ENCODE measurements around the gene CADM1.

CADM1 gene

DNA sequence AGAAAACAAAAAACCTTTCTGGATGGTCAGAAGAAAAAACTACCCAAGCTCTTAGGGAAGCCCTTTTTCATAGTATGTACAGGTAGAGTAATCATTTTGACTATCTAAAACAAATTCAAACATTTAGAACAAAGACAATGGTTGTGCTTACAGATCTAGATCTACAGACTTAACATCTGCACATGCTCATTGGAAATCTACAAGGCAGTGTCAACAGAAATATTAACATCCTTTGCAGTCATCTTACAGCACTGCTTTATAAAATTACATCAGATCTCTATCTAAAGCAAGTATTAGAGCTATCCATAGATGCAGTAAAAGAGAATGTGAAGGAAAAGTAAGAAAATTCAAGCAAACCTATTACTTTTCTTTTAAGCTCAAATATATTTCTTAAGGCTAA is 110.3 kb downstream of the CADM1 start:
- no peak for DNase-seq

DNA sequence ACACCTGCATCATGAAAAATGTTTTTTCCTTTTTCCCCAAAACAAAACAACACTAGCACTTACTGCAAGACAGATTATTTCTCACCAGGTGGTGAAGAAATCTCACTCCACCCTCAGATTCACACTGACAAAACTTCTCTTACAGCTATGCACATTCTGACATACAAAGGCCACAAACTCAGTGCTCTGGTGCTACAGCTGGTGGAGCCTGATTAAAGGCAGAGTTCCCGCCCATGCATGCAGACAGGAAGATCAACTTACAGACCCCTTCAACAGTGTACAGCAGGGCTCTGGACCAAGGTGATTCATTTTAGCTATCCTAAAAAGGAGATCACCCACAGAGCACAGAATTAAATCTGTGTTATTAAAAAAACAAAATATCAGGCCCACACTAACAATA is 112.6 kb downstream of the CADM1 start:
- DNase-seq: no peak

DNA sequence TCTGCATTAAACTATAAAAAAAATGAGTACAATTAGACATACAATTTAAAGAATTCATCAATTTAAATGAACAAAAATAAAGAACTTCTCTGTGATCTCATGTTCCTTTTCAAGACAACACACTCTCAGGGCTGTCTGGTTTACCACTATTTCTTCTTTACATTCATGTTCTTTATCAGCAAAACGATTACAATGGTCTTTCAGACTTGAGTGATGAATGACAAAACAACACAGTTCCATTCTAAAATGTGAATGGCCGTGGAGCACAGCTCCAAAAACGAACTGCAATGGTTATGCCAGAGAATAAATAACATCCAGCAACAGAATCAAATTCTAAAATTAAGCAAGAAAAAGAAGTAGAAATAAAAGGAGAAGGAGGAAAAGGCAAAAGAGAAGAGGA is 113.1 kb downstream of the CADM1 start:
- DNase-seq: no peak

DNA sequence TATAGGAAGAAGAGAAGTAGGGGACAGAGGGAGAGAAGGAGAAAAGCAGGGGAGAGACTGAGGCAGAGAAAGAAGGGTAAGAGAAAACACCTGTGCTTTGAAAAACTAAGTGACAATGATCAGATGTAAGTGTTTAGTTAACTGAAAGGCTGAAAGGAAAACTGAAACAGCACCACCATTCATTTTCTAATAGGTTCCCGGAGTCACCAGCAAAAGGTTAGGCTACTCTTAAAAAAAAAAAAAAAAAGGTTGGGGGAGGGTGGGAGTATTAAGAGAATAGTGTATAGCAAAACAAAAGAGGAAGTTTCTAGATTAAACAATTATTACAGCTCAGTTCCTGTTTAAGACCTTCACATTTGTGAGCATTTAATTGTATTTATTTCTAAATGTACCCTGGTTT is 113.8 kb downstream of the CADM1 start:
- no peak for DNase-seq

DNA sequence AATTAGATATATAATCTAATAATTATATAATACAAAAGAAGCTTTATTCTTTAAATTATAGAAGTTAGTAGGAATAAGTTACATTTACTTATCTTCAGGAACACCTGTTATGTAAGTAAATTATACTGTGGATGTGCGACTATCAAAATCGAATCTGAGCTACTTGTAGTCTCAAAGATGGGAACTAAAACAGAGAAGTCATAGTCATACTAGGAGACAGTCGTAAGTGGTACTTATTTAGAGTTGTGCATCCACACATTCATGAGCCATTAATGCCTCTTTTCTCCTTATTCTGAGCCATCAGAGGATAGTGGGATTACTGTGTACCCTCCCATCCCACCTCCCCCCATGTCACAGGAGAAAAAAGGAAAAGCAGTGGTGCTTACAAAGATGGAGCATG is 114.4 kb downstream of the CADM1 start:
- no peak for DNase-seq

DNA sequence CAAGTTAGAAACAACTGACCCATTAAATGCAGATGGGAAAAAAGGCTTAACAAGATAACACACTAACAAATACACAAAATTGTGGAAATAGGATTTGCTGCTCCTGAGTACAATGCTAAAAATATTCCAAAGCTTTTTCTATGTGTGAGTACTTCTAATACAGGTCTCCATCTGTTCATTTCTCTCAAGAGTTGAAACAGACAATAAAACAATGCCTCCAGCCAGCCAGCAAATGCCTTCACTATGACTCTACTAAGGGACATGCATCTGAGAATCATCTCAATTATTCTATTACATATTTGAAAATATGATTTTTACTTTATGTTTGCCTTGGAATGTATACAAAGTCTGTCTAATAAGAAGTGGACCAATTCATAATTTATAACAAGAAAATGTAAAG is 119.0 kb downstream of the CADM1 start:
- no peak for DNase-seq

DNA sequence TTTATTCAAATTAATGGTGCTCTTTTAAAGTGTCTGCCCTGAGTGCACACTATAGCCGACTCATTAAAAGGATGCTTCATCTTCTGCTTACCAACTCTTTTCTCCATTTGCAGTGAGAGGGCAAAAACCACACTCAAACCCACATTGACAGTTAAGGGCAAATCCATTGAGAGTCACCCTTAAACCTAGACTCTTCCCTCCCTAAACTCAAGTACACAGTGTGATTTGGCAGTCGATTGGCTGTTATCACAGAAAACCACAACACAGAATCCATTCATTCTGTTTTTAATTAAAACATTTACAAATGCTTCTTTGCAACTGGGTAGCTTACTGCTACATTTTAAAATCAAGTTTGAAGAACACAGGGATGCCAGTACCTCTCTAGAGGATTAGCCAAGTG is 120.0 kb downstream of the CADM1 start:
- DNase-seq: no peak

DNA sequence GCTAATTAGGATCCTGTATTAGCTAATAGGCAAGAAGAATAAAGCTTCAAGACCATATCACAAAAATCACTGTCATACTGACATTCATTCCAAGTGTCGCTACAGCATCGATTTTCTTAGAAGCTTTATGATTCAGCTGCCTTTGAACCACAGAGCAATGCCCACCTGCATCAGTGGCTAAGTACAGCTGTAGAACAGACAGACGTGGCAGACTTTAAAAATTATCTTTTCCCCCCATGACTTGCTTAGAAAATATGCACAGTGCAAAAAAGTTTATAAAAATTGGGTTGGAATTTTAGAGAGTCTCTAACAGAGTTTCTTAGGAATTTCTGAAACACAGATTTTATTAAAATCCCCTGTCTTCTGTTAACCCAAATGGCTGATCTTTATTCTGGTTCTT is 120.8 kb downstream of the CADM1 start:
- no peak for DNase-seq

DNA sequence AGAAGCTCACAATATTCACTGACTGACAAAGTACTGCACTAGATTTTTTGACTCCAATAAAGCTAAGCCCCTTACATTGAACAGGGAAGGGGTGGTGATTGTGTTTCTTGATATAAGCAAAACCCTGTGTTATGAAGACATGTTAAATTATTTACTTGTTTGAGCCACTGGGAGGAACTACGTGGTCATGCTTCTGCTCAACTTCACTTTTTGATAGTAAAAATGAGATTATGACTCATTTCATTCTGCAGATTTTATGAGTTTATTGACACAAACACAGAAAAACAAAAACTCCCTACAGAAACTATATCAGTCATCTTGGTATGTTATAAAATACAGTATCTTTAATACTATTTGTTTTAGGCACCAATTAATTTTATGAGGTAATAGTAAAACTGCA is 124.7 kb downstream of the CADM1 start:
- no peak for DNase-seq

DNA sequence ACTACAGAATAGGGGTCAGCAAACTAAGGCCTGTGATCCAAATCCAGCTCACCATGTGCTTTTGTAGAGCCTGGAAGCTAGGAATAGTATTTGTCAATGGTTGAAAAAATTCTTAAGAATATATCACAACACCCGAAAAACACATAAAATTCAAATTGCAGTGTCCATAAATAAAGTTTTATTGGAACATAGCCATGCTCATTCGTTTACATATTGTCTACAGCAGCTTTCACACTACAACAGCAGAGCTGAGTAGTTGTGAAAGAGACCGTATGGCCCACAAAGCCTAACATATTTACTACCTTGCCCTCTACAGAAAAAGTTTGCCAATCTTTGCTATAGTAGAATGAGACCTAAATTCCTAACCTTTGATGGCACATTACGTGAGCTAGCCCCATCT is 125.7 kb downstream of the CADM1 start:
- DNase-seq: no peak

DNA sequence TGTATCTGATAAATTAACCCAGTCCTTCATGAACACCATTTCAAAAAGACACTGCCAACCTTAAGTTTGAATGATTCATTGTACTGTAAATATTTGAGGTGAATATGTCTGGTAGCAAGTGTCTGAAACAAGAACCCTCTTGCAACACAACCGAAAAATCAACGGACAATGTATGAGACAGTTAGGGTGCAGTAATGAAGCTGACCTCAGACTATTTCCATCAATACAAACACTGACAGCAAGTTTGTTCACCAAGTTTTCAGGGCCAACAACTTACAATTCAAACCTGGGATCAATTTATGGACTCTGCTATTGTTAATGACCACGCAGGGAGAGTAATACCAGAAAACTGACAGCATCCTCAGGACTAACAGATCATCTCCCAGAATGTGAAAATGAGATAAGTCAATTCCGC is 126.3 kb downstream of the CADM1 start:
- no peak for DNase-seq

DNA sequence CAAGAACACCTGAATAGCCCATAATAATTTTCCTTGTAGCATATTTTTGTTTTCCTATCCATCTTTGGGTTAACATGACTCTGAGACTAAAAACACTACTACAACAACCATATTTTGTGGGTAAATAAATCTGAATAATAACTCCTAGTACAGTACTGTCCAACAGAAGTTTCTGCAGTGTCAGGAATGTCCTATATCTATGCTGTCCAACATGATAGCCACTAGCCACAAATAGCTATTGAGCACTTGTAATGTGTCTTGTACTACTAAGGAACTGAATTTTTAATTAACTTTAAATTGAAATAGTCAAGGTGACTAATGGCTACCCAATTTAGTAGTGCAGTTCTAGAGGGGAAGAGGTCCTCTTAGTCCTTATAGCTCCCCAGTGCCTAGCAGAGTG is 135.6 kb downstream of the CADM1 start:
- no peak for DNase-seq

DNA sequence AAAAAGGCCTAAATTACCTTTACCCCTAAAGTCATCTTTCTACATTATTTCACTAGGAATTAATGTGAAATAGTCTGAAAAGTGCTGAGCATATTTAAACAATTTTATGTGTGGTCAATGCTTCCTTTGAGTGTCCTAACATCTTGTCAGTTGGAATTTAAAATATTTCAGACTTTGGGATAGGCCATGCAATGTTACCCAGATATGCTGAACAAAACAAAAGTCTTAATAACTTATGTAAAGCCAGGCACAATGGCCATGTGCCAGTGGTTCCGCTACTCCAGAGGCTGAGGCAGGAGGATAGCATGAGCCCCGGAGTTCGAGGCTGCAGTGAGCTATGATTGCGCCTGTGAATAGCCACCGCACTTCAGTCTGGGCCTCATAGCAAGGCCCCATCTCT is 137.4 kb downstream of the CADM1 start:
- no peak for DNase-seq

DNA sequence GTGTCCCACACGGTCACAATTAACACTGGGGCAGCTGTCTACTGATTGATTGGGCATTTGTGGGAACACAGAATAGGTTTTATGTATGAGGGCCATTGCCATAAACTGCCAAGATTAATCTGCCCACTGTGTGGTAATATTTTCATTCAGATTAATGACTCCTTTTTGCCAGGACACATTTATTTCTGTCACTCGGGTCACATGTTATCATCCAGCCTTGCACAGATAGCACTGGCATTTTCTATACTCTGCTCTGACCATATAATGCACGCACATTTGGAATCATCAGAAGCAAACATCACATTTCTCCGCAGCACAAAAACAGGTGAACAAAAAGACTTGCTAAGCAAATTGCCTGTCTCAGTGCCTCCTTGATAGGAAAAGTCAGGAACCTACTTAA is 138.3 kb downstream of the CADM1 start:
- DNase-seq: no peak

DNA sequence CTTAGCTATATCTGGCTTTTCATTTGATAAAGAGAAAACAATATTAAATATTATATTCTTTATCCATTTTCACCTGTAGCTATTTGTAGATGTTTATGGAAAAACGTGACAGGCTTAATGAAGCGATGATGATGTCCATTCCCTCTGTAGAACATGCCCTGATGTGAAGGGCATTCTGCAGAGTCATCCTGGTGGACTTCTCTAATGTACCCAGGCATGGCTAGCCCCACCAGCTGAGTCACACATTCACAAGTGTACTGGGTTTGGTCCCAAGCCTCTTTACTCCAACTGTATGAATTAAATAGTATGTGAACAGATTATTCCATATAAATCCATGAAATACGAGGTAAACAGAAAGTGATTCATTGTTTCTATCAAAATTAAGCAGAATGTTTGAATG is 139.3 kb downstream of the CADM1 start:
- DNase-seq: no peak

DNA sequence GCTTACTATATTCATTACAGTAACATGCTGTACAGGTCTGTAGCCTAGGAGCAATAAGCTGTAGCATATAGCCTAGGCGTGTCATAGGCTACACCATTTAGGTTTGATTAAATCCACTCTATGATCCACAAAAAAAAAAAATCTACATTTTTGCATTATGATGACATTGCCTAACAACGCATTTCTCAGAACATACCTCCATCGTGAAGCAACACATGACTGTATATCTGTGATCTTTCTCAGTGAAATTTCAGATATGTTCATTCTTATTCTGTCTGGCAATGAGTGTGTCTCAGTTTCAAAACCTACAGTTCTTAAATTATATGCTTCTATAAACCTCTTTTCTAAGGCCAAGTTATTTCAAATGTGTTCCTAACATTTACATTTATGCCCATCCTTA is 140.3 kb downstream of the CADM1 start:
- DNase-seq: no peak

DNA sequence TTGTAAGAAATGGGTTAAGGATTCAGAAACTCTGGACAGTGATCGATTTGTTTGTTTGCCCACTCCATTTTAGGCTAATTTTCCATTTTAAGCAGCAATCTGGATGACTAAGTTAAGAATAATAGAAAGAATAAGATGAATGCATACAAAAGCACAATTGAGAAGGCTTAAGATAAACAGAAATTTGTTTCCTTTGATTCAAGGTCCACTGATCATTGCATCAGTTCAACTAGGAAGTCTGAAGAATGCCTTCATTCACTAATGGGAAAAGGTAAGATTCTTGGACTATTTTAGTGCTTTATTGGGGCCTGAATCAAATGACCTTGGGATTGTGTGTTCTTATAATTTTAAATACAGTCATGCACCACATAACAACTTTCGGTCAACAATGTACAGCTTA is 140.8 kb downstream of the CADM1 start:
- no peak for DNase-seq

DNA sequence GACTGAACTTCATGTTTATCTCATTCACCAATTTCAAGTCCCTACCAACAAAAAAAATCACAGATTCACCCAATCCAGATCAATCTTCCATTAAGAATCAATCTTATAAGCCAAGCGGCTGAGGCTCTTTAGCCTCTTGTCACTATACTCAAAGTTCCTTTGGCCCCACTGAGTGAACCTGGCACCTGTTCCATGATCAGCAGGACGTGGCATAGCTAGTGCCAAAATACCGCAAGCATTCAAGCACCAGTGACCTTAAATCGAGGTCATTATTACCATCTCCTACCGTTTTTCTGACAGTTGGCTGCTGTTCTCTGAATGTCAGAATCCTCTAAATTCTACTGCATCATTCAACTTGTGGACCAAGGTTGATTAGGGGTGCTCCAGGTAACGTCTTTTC is 141.2 kb downstream of the CADM1 start:
- no peak for DNase-seq

DNA sequence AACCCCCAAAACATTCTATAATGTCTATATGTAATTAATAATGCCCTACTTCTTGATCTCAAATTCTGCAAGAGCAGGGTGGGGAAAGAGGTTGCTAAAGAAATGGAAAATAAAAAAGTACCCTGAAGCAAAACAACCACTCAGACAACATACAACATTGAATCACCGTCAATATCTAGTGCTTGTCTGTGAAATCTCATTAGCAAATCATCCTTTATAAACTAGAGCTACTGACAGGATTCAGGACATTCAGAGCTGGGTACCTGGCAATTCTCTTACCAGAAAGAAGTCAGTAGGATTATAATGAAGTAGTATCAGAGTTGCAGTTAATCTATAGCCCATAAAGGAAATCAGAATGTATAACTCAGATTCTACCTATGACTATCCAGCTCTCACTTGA is 143.2 kb downstream of the CADM1 start:
- no peak for DNase-seq

DNA sequence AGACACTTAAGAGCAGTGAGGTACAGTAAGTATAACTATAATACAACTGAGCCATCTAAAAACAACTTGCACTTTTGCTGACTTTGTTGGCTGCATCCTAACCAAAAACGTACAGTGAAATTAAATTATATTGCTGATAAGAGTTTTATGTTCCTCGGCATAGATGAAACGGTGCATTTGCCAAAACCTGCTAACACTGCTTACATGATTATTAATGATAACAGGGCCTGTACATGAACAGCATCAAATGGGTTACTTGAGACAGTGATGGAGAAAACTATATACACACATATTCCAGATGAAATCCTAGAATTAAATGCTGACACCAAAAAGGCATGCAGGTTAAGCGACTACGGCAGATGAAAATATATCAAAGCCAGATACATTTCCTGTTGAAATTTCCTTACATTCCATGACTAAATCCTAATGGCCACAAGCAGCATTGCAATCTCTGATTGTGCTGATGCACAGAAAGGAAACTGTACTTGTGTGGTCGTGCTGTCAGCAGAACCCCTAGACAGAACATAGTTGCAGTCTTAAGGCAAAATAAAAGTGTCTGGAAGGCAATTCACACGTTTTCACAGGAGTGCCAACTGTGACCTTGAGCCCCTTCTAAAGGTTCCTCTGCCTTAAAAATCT is 143.9 kb downstream of the CADM1 start:
- no peak for DNase-seq

DNA sequence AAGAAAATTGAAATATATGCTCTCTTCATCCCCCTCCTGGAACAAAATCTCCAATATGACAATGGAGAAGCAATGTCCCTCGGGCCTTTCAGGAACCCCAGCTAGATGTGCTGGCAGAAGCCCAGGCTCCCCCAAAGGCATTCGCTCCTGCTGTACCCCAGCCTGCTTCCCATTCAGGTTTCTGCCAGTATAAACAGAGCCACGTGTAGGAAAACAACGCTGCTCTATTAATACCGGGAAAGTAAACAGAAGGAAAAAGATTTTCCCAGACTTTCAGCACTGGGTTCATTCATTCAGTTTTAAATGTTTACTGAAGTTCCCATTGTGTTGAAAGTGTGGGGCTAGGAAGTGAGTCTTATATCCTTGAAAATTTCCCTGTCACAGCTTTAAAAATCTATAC is 147.1 kb downstream of the CADM1 start:
- DNase-seq: no peak

DNA sequence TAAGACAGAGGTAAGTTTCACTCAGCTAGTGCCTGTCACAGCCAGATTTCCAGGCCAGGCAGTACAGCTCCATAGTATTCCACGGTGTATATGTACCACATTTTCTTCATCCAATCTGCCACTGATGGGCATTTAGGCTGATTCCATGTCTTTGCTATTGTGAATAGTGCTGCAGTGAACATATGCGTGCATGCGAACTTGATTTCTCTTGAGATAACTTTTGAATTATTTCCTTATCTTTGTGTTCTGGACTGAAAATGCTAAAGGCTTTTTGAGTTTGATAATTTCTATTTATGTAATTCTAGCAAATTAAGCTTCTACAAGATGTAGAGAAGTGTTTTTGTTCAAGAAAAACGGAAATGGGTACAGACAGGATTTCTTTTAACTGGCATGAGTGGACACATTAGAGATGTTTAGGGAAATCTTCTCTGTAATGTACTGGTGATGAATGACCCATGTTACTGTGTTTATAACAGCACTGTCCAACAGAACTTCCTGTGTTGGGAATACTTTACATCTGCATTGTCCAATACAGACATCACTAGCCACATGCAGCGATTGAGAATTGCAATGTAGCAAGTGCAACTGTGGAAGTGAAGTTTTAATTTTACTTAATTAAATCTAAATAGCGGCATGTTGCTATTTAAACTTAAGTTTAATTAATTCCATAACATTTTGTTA is 151.3 kb downstream of the CADM1 start:
- no peak for DNase-seq

DNA sequence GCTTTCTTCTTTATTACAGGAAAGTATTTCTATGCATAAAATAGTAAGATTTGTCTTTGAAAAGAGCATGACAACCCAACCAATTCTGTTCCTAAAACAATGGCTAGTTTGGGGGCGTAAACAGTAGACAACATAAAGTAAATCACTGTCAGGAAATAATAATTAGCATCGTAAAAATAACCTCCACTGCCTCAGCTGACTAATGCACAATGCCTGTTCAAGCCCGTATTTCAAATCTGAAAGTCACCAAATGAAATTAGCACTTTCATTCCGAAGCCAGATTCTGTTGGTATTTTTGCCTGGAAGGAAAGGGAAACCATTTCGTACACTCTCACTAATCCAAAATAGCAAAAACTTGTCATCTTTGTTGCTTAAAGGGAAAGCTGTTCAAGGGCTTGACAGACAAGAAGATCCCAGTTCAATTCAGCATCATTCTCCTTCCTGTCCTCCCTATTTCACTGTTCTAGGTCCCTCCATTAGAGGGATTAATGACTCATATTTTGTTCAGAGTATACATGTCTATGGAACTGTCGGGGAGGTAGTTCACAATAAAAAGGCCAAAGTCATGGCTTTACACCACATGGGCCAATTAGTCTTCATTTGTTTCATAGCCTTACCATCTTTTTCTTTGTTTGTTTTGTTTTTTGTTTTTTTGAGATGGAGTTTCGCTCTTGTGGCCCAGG is 154.7 kb downstream of the CADM1 start:
- no peak for DNase-seq

DNA sequence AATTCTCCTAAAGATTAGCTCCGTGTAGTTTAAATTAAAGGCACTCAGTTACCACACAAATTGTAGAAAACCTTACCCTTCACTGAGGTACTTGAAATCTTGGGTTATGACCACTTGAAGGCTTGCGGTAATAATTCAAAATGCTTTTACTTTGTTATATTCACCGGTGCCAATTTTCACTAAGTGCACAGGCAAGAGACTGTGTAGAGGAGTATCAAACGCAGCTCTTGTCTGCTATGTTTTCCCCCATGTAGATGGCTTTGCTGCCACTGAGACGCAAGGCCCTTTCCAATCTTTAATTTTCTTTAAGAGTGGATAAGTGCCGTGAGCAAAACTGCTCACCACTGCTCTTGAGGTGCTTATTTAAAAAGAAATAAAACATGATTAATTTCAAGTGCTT is 155.8 kb downstream of the CADM1 start:
- no peak for DNase-seq

DNA sequence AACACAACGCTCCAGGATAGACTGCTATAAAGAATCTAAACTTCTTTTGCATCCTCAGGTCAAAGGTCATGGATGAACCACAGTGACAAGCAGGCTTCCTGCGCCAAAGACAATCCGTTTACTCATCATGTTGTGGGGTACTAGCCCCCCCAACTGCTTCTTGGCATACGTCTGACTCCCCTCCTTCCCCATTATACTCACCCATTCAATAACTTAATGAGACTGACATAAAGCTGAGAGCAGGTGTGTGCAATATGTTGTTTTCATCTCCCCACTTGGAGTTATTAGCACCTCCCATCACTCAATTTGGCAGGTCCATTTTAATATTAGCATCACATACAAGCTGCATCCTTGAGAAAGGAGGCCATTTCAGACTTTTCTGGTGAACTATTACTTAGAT is 157.1 kb downstream of the CADM1 start:
- no peak for DNase-seq
